Esophagus squamous epithelium (tissue), 5 donors: Measurements from ENCODE around the gene MEI1. TPM values are rescaled to one million over a fixed set of nuclear protein-coding genes. Genes with fewer than 3 reads are reported as not detected.

Experiments used
- DNase-seq: peaks from one replicate; lab custom pipeline; 2025; lab: John Stamatoyannopoulos, UW
- H3K27ac ChIP-seq, 4 donors: fragments of 200-600 bp; sonication (generic); one replicate each; pipeline ENCODE4 v1.5.1; 2016 to 2019; ENCODE audit warnings: mild to moderate bottlenecking in 1 of 4
- H3K27me3 ChIP-seq, 4 donors: fragments of 200-600 bp; sonication (generic); 1 replicate in 3 of 4; 2 replicates in 1 of 4; pipeline versions ENCODE4 v1.5.1 to v1.6.0; 2017 to 2021; ENCODE audit warnings: antibody characterized with exemption in 1 of 4
- H3K36me3 ChIP-seq, 3 donors: fragments of 200-600 bp; sonication (generic); one replicate each; pipeline ENCODE4 v1.5.1; 2016 to 2019
- H3K4me1 ChIP-seq, 3 donors: fragments of 200-600 bp; sonication (generic); one replicate each; pipeline ENCODE4 v1.5.1; 2017 to 2019
- H3K4me3 ChIP-seq, 4 donors: fragments of 200-600 bp; sonication (generic); 1 replicate in 3 of 4; 2 replicates in 1 of 4; pipeline ENCODE4 v1.5.1; 2016 to 2019; ENCODE audit warnings: mild to moderate bottlenecking in 2 of 4, moderate library complexity in 1 of 4
- H3K9me3 ChIP-seq, 3 donors: fragments of 200-600 bp; sonication (generic); one replicate each; pipeline ENCODE4 v1.5.1; 2016 to 2019
- POLR2A ChIP-seq, 4 donors: fragments of 450-650 bp; IDR thresholded peaks; one replicate each; pipeline ENCODE4 v1.6.1; 2017; ENCODE audit warnings: antibody characterized with exemption in 4 of 4, mild to moderate bottlenecking in 4 of 4, moderate library complexity in 3 of 4
- WGBS, 2 donors: methylation state at CpG; one replicate each; pipeline ENCODE4 v1.1.5; 2018; 5-methylcytosine and 5-hydroxymethylcytosine counted together
- intact Hi-C: fragments of 100-400 bp; cut with DNase I; formaldehyde crosslinking; loops from one replicate; pipeline ENCODE4 v1.15.0; 2022
- total RNA-seq, 4 donors: library from RNA; depleted of rRNA; stranded (reverse); fragments of >200 nt; gene quantifications; one replicate each; pipeline ENCODE4 v1.1.0, GENCODE V29; 2016
- TF ChIP-seq, protein P1 (sequence below), 6 experiments: fragments of 450-650 bp in 4 of 6; fragments of 200-600 bp in 2 of 6; sonication (generic) in 2 of 6; IDR thresholded peaks; one replicate each; pipeline ENCODE4 v1.5.1; 2016 to 2019; ENCODE audit warnings: antibody characterized with exemption in 6 of 6, mild to moderate bottlenecking in 4 of 6, moderate library complexity in 4 of 6
- donor health status: DM: yes; HTN: yes; CAD: no.

The MEI1 gene
- total RNA-seq, 4 donors from 2014 or later, result 0.09 to 1.3 (median 0.52) TPM

DNA sequence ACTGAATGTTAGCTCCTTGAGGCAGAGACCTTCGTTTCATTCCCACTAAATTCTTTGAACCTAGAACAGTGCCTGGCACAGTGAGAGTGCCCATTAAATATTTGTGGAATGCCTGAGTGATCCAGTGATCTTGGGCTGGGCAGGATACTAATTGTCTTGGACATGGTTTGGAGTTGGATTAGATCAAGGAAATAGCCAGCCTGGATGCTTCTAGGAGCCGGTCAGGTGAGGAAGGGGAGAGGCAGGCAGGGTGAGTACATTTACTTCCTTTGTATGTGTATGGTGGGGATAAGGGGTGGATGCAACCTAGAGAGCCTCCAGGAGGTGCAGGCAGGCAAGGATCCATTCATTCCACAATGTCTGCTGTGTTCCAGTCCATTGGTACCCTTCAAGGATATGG, 137.2 kb downstream of the MEI1 start:
- no peak for DNase-seq
- TF ChIP-seq, protein P1, sequence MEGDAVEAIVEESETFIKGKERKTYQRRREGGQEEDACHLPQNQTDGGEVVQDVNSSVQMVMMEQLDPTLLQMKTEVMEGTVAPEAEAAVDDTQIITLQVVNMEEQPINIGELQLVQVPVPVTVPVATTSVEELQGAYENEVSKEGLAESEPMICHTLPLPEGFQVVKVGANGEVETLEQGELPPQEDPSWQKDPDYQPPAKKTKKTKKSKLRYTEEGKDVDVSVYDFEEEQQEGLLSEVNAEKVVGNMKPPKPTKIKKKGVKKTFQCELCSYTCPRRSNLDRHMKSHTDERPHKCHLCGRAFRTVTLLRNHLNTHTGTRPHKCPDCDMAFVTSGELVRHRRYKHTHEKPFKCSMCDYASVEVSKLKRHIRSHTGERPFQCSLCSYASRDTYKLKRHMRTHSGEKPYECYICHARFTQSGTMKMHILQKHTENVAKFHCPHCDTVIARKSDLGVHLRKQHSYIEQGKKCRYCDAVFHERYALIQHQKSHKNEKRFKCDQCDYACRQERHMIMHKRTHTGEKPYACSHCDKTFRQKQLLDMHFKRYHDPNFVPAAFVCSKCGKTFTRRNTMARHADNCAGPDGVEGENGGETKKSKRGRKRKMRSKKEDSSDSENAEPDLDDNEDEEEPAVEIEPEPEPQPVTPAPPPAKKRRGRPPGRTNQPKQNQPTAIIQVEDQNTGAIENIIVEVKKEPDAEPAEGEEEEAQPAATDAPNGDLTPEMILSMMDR (IDR thresholded peaks at IDR 0.05), result no peak
- no peak for TF ChIP-seq POLR2A (IDR thresholded peaks at IDR 0.05)
- intact Hi-C loops, result no loop called here
- no peak overlapping the region for H3K4me3 ChIP-seq
- H3K27me3 ChIP-seq, result no peaks in the 10 kb centered on the region
- H3K4me1 ChIP-seq, result peaks cover 36 to 89% (median 43%) of the 10 kb centered on the region in 3 donors
- 85 to 86% methylated on average over 2 of the region's 2 CpGs for WGBS, 2 donors
- peaks cover 0 to 22% (median 0%) of the 10 kb centered on the region in 3 donors for H3K36me3 ChIP-seq
- H3K9me3 ChIP-seq, result no peaks in the 10 kb centered on the region
- peak overlapping the region; percentile 37 to 99 (median 80) for H3K27ac ChIP-seq

DNA sequence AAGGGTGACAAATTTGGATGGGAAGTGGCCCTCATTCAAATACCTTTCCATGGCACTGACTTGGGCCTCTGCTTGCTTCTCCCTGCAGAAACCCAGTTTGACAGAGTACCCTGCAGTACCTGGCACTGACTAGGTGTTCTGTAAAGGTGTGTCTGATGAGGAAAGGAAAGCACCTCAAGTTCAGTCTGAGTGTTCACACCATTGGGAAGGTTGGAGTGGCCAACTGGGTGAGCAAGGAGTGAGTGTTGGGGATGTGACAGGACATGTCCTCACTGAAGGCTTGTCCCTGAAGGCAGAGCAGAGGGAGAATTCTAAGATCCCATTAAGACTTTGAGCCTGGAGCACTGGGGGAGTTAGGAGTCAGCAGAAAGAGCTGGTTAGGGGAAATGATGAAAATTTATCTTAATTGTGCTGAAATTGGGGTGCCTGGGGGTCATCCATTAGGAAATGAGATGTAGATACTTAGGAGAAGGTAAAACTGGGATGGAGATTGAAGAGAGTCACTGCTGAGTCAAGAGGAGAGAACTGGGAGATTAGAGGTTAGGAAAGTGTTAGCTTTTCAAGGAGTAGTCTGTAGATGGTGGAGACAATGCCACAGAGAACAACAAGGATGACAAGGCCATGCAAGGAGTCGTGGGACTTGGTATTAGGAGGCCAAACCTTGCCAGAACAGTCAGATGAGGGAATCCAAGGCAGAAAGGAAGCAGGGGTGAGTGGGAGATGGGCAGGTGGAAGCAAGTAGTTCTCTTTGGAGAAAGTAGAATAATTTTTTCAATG, 139.7 kb downstream of the MEI1 start:
- peak in 2 of 4 donors; percentile 24 to 34 for TF ChIP-seq POLR2A (IDR thresholded peaks at IDR 0.05)
- TF ChIP-seq, protein P1 (IDR thresholded peaks at IDR 0.05), result no peak
- Histone ChIP-seq H3K4me3 (no peak overlapping the region), H3K9me3 (no peaks in the 10 kb centered on the region), H3K4me1 (peaks cover 38 to 100% (median 53%) of the 10 kb centered on the region in 3 donors), H3K27me3 (no peaks in the 10 kb centered on the region), H3K36me3 (peaks cover 0 to 22% (median 0%) of the 10 kb centered on the region in 3 donors), H3K27ac (peak overlapping the region; percentile 79 to 99 (median 90))
- intact Hi-C loops, result no loop called here
- no peak for DNase-seq
- WGBS, 2 donors, result 45 to 59% methylated on average over 1 of the region's 1 CpG

DNA sequence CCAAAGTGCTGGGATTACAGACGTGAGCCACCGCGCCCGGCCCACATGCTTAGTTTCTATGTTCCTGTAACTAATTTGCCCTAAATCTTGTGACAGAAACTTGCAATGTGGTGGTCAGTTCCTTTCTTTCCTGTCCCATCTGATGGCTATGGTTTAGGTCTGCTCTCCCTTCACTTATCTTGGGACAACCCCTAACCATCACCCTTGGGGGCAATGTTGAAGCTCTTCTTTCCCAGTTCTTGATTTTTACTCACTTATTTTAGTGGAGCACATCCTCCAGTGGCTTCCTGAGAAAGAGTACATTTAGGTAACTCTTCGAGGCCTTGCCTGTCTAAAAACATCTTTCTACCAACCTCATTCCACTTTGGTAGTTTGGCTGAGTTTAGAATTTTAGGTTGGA, 140.9 kb downstream of the MEI1 start:
- peaks cover 0 to 21% (median 0%) of the 10 kb centered on the region in 3 donors for H3K36me3 ChIP-seq
- no peak for DNase-seq
- TF ChIP-seq, protein P1 (IDR thresholded peaks at IDR 0.05), result no peak
- no peak for TF ChIP-seq POLR2A (IDR thresholded peaks at IDR 0.05)
- H3K9me3 ChIP-seq, result no peaks in the 10 kb centered on the region
- no peak overlapping the region for H3K4me3 ChIP-seq
- intact Hi-C loops, result no loop called here
- WGBS, 2 donors, result 84% methylated on average over 5 of the region's 5 CpGs
- H3K27me3 ChIP-seq, result no peaks in the 10 kb centered on the region
- peak overlapping the region; percentile 80 to 99 (median 90) for H3K27ac ChIP-seq
- H3K4me1 ChIP-seq, result peaks cover 37 to 100% (median 64%) of the 10 kb centered on the region in 3 donors

DNA sequence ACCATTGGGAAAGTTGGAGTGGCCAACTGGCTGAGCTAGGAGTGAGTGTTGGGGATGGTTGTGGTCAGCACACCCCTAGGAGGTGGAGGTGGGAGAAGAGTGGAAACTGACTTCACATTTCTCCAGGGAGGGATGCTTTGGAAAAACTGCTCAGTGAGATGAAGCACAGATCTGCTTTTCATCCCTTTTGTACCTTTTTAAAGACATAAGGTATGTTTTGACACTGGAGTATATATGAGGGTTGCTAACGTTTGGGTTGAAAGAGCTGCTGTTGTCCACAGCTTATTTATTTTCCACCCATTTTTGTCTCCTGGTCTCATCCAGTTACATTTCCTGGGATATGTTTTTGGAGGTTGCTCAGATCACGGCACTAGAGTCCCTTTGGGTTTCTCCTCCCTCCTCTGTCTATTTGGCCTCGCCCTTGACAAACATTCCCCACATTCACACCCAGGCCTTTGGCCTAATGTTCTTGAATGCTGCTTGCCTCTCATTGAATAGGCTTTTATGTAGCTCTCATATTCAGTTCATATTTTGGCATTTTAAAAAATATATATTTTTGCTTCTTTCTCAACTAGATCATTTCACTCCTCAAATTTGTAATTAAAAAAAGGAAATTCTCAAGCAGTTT, 141.9 kb downstream of the MEI1 start:
- H3K36me3 ChIP-seq, result peaks cover 0 to 11% (median 0%) of the 10 kb centered on the region in 3 donors
- no peak for TF ChIP-seq POLR2A (IDR thresholded peaks at IDR 0.05)
- TF ChIP-seq, protein P1 (IDR thresholded peaks at IDR 0.05), result no peak
- H3K4me3 ChIP-seq, result no peak overlapping the region
- DNase-seq, result no peak
- H3K9me3 ChIP-seq, result no peaks in the 10 kb centered on the region
- H3K27ac ChIP-seq, result peak overlapping the region; percentile 80 to 99 (median 90)
- no peaks in the 10 kb centered on the region for H3K27me3 ChIP-seq
- intact Hi-C loops, result no loop called here
- 24 to 36% methylated on average over 3 of the region's 3 CpGs for WGBS, 2 donors
- peaks cover 38 to 100% (median 72%) of the 10 kb centered on the region in 3 donors for H3K4me1 ChIP-seq
